Endothelial cell of umbilical vein (primary cell): ENCODE data around the gene SLC25A41. TPM values are rescaled to one million over a fixed set of nuclear protein-coding genes. Genes with fewer than 3 reads are reported as not detected.

Source experiments
- BruUV-seq: library from RNA; stranded (reverse); fragments of 400-500 nt; replicated peaks from 2 replicates; lab custom pipeline; 2021; lab: Mats Ljungman, UMichigan
- CTCF ChIA-PET: fragments of 300-600, 350-600 bp; sonication (Branson Sonifier 250); formaldehyde crosslinking; loops from one replicate; lab custom pipeline; 2021; ENCODE audit warnings: antibody characterized with exemption, inconsistent platforms; lab: Charles Lee
- POLR2A ChIA-PET: fragments of 300-600, 350-600 bp; sonication (Branson Sonifier 250); formaldehyde crosslinking; loops from one replicate; lab custom pipeline; 2021; ENCODE audit warnings: antibody characterized with exemption, inconsistent platforms; lab: Charles Lee
- DNase-seq: peaks from one replicate; pipeline ENCODE4 v3.0.0-alpha.2; 2011; ENCODE audit warnings: low read depth, low spot score
- FAIRE-seq: peaks from 2 replicates; lab custom pipeline; 2011; peaks lifted over from hg19 to GRCh38; lab: Jason Lieb, UNC
- H2AFZ ChIP-seq: 2 replicates; pipeline ENCODE4 v1.6.0; 2012; ENCODE audit warnings: low read depth, low read length, control low read depth, inconsistent platforms
- H3K27ac ChIP-seq: 2 replicates; pipeline ENCODE4 v1.5.1; 2011; ENCODE audit warnings: low read depth, mild to moderate bottlenecking, control low read depth, low read length, moderate library complexity; ENCODE audit not compliant: insufficient read depth
- H3K27me3 ChIP-seq, 2 experiments: 2 replicates each; pipeline versions ENCODE4 v1.6.0 to v1.6.1; 2011; ENCODE audit warnings: low read length in 2 of 2, mixed read lengths in 1 of 2; ENCODE audit not compliant: control insufficient read depth in 2 of 2, insufficient read depth in 2 of 2
- H3K36me3 ChIP-seq, 2 experiments: 2 replicates in 1 of 2; 3 replicates in 1 of 2; pipeline ENCODE4 v1.5.1; 2011; ENCODE audit warnings: low read length in 2 of 2, mild to moderate bottlenecking in 1 of 2, moderate library complexity in 1 of 2; ENCODE audit not compliant: control insufficient read depth in 2 of 2, insufficient read depth in 2 of 2; ENCODE audit errors: extremely low read depth in 1 of 2
- H3K4me1 ChIP-seq: 3 replicates; pipeline ENCODE4 v1.5.1; 2011; ENCODE audit warnings: mild to moderate bottlenecking, low read length; ENCODE audit not compliant: control insufficient read depth, insufficient read depth; ENCODE audit errors: extremely low read depth
- H3K4me2 ChIP-seq: 2 replicates; pipeline ENCODE4 v1.6.1; 2011; ENCODE audit warnings: low read length, control low read depth, mixed read lengths; ENCODE audit not compliant: insufficient read depth
- H3K4me3 ChIP-seq, 3 experiments: fragments of 200-600 bp in 1 of 3; sonication (generic), shearing (Covaris generic) in 1 of 3; replicated peaks in 1 of 3; 2 replicates each; pipeline ENCODE4 v1.5.1; 2011 to 2016; ENCODE audit warnings: control low read depth in 3 of 3, low read length in 3 of 3, mild to moderate bottlenecking in 2 of 3, inconsistent platforms in 1 of 3, low read depth in 1 of 3, moderate library complexity in 1 of 3; ENCODE audit not compliant: insufficient read depth in 1 of 3
- H3K79me2 ChIP-seq: 2 replicates; pipeline ENCODE4 v1.6.0; 2012; ENCODE audit warnings: low read length, inconsistent platforms; ENCODE audit not compliant: control insufficient read depth, insufficient read depth
- H3K9ac ChIP-seq: replicated peaks from 2 replicates; pipeline ENCODE3; 2011; ENCODE audit warnings: low read length, control low read depth; ENCODE audit not compliant: insufficient read depth; ENCODE audit errors: extremely low read depth
- H3K9me1 ChIP-seq: replicated peaks from 3 replicates; pipeline ENCODE4 v1.6.0; 2011; ENCODE audit warnings: mild to moderate bottlenecking, low read length; ENCODE audit not compliant: control insufficient read depth, insufficient read depth; ENCODE audit errors: extremely low read depth
- H3K9me3 ChIP-seq: replicated peaks from 2 replicates; pipeline ENCODE4 v1.5.1; 2012; ENCODE audit warnings: low read length, inconsistent platforms; ENCODE audit not compliant: control insufficient read depth, insufficient read depth
- H4K20me1 ChIP-seq: replicated peaks from 2 replicates; pipeline ENCODE3; 2011; ENCODE audit warnings: mild to moderate bottlenecking, low read length; ENCODE audit not compliant: control insufficient read depth, insufficient read depth; ENCODE audit errors: extremely low read depth
- JUN ChIP-seq: IDR thresholded peaks from 2 replicates; pipeline ENCODE4 v1.6.1; 2011; ENCODE audit warnings: borderline replicate concordance, low read depth; ENCODE audit not compliant: insufficient read length, insufficient read depth
- MAX ChIP-seq: IDR thresholded peaks from 2 replicates; pipeline ENCODE4 v1.6.1; 2011; ENCODE audit not compliant: insufficient read depth, insufficient read length
- MYC ChIP-seq: IDR thresholded peaks from one replicate; pipeline ENCODE4 v1.6.1; 2011; ENCODE audit warnings: mild to moderate bottlenecking, low read depth, low read length
- POLR2A ChIP-seq: IDR thresholded peaks from 2 replicates; pipeline ENCODE4 v1.6.1; 2012; ENCODE audit warnings: low read depth, mild to moderate bottlenecking, control low read depth, low read length
- dilution Hi-C: fragments of 300-500 bp; cut with MboI; formaldehyde crosslinking; loops from one replicate; pipeline ENCODE4 v1.15.0; 2019; ENCODE audit warnings: low sequenced_read_pairs; ENCODE audit not compliant: extremely low pct_ligation_motif_present
- intact Hi-C: fragments of 100-400 bp; cut with micrococcal nuclease; formaldehyde crosslinking; loops from one replicate; pipeline ENCODE4 v1.10.0; 2022
- polyA plus RNA-seq, 4 experiments: library from polyadenylated mRNA; depleted of rRNA in 3 of 4; stranded (reverse) in 3 of 4; unstranded in 1 of 4; fragments of >200 nt; gene quantifications; 2 replicates each; pipeline versions ENCODE4 v1.2.1 to v1.2.3, GENCODE V29; 2011 to 2012; ENCODE audit warnings: missing spikeins in 1 of 4
- total RNA-seq: library from RNA; stranded (reverse); gene quantifications from 2 replicates; pipeline ENCODE4 v1.2.3, GENCODE V29; 2021

The SLC25A41 gene
- total and polyA plus RNA-seq, 2 donors (not counting 3 experiments of a cell fraction or from before 2014, with no cell fraction given) = 0.21 TPM; not detected in 1

- CTCF ChIA-PET = no interaction called here
- Histone ChIP-seq H3K27me3 (peaks cover 2 to 4% of the 10 kb centered on the region in 2 experiments), H3K9me3 (no peaks in the 10 kb centered on the region), H4K20me1 (no peaks in the 10 kb centered on the region), H3K4me3 (no peak overlapping the region), H3K9ac (no peak overlapping the region), H3K79me2 (no peaks in the 10 kb centered on the region), H3K4me2 (no peak overlapping the region), H2AFZ (no peak overlapping the region), H3K36me3 (no peaks in the 10 kb centered on the region), H3K27ac (no peak overlapping the region), H3K4me1 (no peaks in the 10 kb centered on the region), H3K9me1 (no peaks in the 10 kb centered on the region)
- TF ChIP-seq POLR2A (no peak), MAX (no peak)
- intact Hi-C loops = no loop called here
- DNase-seq (no peak), FAIRE-seq (no peak)
- POLR2A ChIA-PET = no interaction called here
- BruUV-seq = no TSS peak
- dilution Hi-C loops = no loop called here
Observed at GRCh38 chr19:6470173-6470572, 36.6 kb upstream of the SLC25A41 start.

GRCh38 chr19:6467384-6467783, 33.8 kb upstream of the SLC25A41 start:
- Histone ChIP-seq H3K27me3 (peaks cover 8 to 16% of the 10 kb centered on the region in 2 experiments), H4K20me1 (no peaks in the 10 kb centered on the region), H3K4me2 (no peak overlapping the region), H3K9me1 (no peaks in the 10 kb centered on the region), H3K79me2 (no peaks in the 10 kb centered on the region), H3K27ac (no peak overlapping the region), H3K9me3 (no peaks in the 10 kb centered on the region), H3K9ac (no peak overlapping the region), H3K4me3 (no peak overlapping the region), H3K4me1 (no peaks in the 10 kb centered on the region), H2AFZ (no peak overlapping the region), H3K36me3 (no peaks in the 10 kb centered on the region)
- CTCF ChIA-PET = no interaction called here
- TF ChIP-seq MYC (no peak), POLR2A (no peak), JUN (no peak)
- no TSS peak for BruUV-seq
- dilution Hi-C loops = no loop called here
- no peak for FAIRE-seq
- intact Hi-C loops = no loop called here
- no peak for DNase-seq
- POLR2A ChIA-PET = no interaction called here
